G401 (cell line): Measurements from ENCODE around the gene MIB2. TPM values are rescaled to one million over a fixed set of nuclear protein-coding genes. Genes with fewer than 3 reads are reported as not detected.
"Not testable (repeated sequence)": the region's sequence is repeated elsewhere in the genome, so short reads cannot be mapped to it uniquely, and the experiment has no call there.

Source experiments
- DNase-seq: peaks from one replicate; pipeline ENCODE4 v3.0.0-alpha.2; 2015; ENCODE audit warnings: low spot score
- in situ Hi-C: cut with HindIII; loops from 2 replicates; pipeline ENCODE4 v1.10.0; 2016; ENCODE audit warnings: low sequenced_read_pairs, mixed read lengths
- total RNA-seq: library from RNA; depleted of rRNA; stranded (reverse); fragments of >200 nt; shearing (Covaris generic); gene quantifications from 2 replicates; pipeline ENCODE4 v1.2.3, GENCODE V29; 2014; rRNA removed

MIB2 gene
- total RNA-seq, 1 experiment from 2014 or later, result 63.9 TPM

DNA sequence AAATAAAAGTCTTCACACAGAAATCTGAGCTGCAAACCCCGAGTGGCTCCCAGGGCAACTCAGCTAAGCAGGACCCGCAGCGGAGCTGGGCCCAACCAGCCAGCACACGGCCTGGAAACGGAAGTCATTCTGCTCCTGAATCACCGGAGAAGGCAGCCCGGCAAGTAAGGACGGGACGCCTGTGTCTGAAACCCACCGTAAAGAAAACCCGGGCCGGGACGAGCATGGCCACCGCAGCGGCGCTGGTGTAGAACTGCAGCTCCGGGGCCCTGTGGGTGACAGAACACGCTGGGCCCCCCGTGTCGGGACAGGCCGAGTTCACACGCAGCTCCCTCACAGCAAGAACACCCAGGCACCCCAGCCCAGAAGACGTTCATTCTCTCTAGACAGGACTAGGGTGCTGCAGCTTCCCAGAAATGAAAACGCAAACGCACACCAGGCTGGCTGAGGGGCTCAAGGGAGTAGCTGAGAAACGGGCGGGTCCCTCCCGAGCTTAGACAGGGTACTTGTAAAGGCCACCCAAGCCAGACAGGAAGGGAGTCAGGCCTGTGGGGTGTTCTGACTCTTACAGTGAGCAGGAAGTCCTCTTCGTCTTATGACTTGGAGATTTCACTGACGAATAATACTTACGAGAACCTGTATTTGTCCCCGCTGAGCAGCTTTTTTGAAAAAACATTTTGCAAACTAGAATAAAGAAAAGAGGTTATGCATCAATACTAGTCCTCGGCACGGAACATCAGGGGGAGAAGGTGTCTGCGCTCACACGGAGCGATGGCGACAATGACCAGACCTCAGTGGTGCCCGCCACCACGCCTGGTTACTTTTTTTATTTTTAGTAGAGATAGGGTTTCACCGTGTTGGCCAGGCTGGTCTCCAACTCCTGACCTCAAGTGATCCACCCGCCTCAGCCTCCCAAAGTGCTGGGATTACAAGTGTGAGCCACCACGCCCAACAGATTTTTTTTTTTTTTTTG is 54.5 kb downstream of the MIB2 start:
- no peak for DNase-seq
- in situ Hi-C loops, result no loop called here

DNA sequence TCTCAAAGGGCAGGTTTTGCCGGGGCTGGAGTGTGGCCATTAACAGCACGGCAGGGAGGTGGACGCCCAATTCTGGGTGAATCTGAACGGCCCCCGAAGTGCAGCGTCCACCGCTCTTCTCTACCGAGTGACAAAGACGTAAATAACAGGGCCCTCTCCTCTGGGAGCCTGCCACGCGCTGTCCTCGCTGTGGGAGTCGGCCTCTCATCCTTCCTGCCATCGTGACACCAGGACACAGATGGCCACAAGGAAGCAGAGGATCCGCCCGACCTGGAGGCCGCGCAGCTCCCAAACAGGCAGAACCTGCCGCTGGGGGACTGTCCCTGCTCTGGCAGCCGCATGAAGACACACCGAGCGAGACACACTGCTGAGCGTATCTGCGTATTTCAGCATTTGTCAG is 55.6 kb downstream of the MIB2 start:
- in situ Hi-C loops, result no loop called here
- no peak for DNase-seq

DNA sequence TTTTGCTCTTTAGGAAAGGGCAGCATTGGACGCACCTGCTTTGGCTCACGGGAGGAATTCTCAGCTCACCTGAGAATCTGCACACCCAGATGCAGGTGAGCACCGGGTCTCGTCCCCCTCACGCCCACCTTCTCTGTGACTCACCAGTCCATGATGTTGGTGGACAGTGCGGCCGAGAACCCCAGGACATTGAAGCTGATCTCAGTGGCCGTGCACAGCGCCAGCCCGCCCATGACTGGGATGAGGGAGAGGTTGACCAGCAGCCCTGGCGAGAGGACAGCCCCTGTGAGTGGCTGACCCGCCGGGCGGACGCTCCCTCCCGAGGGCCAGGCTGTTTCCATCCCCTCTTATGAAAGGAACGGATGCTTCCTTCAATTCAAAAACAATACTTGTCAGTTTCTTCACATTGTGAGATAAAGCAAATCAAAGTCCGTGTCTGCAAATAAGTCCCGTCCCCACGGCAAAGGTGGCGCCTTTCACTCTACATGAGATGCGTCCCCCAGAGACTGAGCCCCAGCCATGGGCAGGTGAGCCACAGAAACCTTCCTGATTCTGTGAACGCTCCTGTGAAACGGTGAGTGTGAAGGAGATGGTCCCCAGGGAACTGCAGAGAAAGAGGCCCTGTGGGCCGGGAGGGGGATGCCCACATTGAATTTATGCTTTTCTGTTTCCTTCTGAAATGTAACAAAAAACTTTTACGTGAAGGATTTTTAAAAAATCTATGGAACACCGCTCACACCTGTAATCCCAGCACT is 56.2 kb downstream of the MIB2 start:
- DNase-seq, result no peak

DNA sequence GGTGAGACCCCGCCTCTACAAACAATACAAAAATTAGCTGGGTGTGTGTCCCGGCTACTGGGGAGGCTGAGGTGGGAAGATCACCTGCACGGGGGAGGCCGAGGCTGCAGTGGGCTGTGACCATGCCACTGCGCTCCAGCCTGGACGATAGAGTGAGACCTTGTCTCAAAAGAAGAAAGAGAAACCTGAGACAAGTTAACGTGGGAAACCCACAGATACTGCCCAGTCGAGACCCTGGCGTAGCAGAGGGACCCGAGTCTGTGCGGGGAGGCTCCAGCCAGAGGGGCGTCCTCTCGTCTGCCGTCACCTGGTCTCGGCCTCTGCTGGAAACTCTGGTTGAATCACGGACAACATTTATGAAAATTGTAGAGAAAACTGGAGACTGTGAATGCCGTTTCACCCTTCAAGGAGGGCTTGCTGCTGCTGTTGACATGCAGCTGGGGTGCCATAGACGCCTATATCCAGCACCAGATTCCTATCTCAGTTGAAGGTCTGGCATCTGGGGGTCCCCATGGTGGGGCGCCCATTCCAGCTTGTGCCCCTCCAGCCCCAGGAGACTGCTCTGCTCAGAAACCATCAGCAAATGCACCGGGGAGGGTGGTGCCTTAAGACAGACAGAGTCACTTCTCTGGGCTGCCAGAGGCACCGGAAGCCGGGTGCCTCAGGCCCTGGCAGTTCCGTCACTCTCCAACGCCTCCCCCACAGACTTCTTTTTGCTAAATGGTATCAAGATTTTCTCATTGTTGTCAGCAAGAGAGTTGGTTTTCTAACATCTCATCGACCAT is 57.1 kb downstream of the MIB2 start:
- in situ Hi-C loops, result no loop called here
- DNase-seq, result no peak

More for the DNA sequence above, 56.2 kb downstream of the MIB2 start:
- in situ Hi-C loops, result no loop called here

GRCh38 chr1:1674806-1675205 is 59.5 kb downstream of the MIB2 start:
- DNase-seq, in situ Hi-C loops: not testable (repeated sequence)

DNA sequence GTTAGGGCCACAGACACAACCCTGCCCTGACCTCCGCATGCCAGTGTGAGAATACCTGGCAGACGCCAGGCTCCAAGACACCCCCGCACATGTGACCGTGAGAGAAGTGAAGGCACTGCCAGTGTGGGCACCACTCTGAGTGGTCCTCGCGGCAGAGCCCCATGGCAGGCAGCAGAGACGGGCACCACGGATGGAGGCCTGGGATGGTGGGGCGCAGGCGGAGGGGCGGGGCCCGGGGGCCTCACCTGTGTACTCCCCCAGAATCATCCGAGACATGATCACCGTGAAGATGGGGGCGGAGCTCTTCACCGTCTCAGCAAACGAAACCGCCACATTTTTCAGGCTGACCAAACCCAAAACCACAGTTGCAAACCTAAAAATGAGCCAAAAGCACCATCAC is 59.9 kb downstream of the MIB2 start:
- DNase-seq, in situ Hi-C loops: not testable (repeated sequence)

DNA sequence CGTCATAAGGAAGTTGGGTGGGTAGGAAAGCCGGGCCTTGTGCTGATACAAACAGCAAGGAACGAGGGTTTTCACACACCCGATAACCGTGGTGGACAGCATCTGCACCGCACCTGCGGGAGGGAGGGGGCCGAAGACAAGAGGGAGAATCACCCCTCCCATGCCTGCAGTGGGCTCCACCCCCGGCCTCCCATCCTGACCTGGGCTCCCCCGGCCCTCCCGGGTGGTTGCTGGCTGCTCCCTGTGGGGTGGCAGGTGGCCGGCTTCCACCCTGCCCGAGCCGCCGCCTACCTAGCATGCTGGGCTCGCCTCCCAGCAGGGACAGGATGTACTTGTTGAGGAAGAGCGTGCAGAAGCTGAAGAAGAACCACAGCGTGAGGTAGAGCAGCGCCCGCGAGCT is 60.8 kb downstream of the MIB2 start:
- in situ Hi-C loops, result not testable (repeated sequence)
- DNase-seq, result peak; percentile 12

DNA sequence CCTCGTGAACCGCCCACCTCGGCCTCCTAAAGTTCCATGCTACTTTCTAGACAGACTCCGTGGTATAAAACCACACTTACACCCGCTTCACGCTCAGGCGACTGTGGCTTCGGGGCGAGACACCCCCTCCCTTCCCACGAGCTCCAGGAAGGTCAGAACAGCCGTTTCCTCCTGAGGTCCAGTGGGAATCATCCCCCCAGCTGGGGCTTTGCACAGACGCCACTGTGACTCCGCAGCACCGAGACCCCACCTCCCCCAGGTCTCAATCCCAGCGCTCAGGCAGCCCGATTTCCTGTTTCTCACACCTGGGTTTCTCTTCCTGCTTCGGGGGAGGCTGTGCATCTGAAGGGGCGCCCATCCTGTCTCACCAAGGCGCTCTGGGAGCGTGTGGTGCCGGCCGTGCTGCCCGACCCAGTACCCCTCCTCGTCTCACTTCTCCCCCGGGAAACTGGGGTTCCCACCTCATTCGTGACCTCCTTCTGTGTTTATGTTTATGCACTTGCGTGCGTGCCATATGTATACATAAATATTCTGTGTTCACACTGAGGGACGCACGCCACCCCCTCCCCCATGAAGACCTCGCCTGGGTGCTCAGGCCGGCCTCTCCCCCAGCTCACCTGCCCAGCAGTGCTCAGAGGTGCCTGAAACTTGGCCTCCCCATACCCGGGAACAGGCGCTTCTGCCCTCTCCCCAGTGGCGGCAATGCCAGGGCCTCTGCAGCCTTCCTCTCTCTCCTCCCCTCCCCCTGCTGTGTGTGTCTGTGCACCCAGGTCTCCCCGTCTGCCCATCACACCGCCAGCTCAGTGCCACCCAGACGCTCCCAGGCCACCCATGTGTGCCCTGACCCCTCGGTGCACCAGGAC is 62.6 kb downstream of the MIB2 start:
- no peak for DNase-seq

DNA sequence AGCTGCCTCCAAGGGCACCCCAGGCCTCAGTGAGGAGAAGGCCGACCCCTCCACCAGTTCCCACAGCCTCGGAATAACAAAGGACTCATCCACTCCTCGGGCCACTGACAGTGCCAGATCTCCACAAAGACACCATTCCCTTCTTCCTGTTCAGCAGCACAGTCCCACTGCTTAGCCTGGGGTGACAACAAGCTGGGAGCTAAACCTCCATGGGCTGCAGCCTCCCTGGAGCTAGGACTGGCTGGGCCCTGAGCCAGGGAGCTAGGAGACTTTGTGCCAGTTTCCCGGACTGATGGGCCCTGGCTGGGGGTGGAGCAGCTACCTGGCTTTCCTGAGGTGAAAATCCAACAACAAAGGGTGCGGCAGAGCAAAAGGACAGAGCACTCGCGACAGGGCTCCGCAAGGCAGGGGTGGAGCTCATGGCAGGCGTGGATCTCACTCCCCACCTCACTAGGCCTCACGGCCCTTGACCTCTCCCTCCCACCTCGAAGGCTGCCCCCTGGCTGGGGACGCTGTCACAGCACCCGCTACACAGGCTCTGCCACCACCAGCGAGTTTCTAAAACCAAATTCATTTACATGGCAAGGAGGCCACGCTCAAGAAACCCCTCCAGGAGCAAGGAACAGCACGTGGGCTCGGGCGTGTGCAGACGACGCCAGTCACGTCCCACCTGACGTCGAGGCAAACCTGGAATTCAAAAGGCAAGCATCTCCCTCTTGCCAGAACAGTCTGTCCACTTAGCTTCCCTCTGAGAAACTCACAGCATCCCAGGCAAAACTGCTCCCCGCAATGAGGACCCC is 63.5 kb downstream of the MIB2 start:
- in situ Hi-C loops, result no loop called here
- no peak for DNase-seq

More for the DNA sequence above, 62.6 kb downstream of the MIB2 start:
- in situ Hi-C loops, result no loop called here

Other genes starting within 250 kb of the MIB2 start
- 210 and 263 TPM in 2 replicates for gene AURKAIP1, start 240.3 kb upstream of the MIB2 start, total RNA-seq
- gene CCNL2, start 216.2 kb upstream of the MIB2 start, total RNA-seq, result 79.4 and 105 TPM in 2 replicates
- 60.9 and 75.0 TPM in 2 replicates for gene MRPL20, start 208.2 kb upstream of the MIB2 start, total RNA-seq
- gene ANKRD65, start 194.2 kb upstream of the MIB2 start, total RNA-seq, result 0.43 and 0.54 TPM in 2 replicates
- 20.3 and 26.8 TPM in 2 replicates for gene VWA1, start 179.8 kb upstream of the MIB2 start, total RNA-seq
- gene ATAD3C, start 165.8 kb upstream of the MIB2 start, total RNA-seq, result 0.14 TPM in 1 of 2 replicates, not detected in the other
- gene ATAD3B, start 143.7 kb upstream of the MIB2 start, total RNA-seq, result 73.1 and 102 TPM in 2 replicates
- gene ATAD3A, start 103.3 kb upstream of the MIB2 start, total RNA-seq, result 88.6 and 111 TPM in 2 replicates
- gene TMEM240, start 74.9 kb upstream of the MIB2 start, total RNA-seq, result 1.1 TPM in 1 of 2 replicates, not detected in the other
- 145 and 169 TPM in 2 replicates for gene SSU72, start 40.6 kb upstream of the MIB2 start, total RNA-seq
- 1.2 and 6.8 TPM in 2 replicates for gene FNDC10, start 15.4 kb upstream of the MIB2 start, total RNA-seq
- 1.1 and 1.3 TPM in 2 replicates for gene MMP23B, start 16.7 kb downstream of the MIB2 start, total RNA-seq
- 7.5 and 12.9 TPM in 2 replicates for gene CDK11B, start 43.5 kb downstream of the MIB2 start, total RNA-seq
- gene SLC35E2B, start 77.3 kb downstream of the MIB2 start, total RNA-seq, result 17.8 and 25.2 TPM in 2 replicates
- 8.6 and 11.7 TPM in 2 replicates for gene CDK11A, start 108.9 kb downstream of the MIB2 start, total RNA-seq
- 55.0 and 74.4 TPM in 2 replicates for gene NADK, start 163.0 kb downstream of the MIB2 start, total RNA-seq